Placental pericyte (primary cell): ENCODE data around the gene HIC2. TPM values are rescaled to one million over a fixed set of nuclear protein-coding genes. Genes with fewer than 3 reads are reported as not detected.

ENCODE experiments used
- small RNA-seq: library from RNA; depleted of rRNA; stranded (forward); fragments of <200 nt; gene quantifications from one replicate; pipeline ENCODE3, GENCODE V24; 2012; ENCODE audit warnings: low replicate concordance
- total RNA-seq: library from RNA; depleted of rRNA; stranded (reverse); fragments of >200 nt; gene quantifications from 2 replicates; pipeline ENCODE4 v1.2.3, GENCODE V29; 2012

Gene HIC2, protein sequence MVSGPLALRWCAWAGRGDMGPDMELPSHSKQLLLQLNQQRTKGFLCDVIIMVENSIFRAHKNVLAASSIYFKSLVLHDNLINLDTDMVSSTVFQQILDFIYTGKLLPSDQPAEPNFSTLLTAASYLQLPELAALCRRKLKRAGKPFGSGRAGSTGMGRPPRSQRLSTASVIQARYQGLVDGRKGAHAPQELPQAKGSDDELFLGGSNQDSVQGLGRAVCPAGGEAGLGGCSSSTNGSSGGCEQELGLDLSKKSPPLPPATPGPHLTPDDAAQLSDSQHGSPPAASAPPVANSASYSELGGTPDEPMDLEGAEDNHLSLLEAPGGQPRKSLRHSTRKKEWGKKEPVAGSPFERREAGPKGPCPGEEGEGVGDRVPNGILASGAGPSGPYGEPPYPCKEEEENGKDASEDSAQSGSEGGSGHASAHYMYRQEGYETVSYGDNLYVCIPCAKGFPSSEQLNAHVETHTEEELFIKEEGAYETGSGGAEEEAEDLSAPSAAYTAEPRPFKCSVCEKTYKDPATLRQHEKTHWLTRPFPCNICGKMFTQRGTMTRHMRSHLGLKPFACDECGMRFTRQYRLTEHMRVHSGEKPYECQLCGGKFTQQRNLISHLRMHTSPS
- total RNA-seq = 2.8 and 6.9 TPM in 2 replicates

DNA sequence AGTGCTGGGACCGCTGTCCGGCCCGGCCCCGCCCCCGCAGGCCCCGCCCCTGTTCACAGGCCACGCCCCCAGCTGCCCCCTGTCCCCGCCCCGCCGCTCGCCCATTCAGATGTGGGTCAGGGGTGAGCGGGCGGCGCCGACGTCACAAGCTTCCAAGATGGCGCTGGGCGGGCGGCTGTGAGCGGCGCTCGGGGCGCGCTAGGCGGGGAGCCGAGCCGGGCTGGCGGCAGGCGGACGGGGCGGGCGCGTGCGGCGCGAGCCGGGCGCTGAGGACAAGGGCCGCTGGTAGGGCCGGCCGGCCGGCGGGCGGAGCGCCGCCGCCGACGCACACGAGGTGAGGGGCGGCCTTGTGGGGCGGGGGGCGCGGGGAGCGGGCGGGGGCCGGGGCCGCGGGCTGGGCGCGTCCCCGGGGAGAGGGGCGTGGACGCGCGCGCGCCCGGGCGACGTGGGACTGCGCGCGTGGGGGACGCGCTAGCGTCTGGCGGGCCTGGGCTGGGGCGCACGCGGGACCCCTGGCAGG, at the start of gene HIC2:
HIC2 (plus strand) TSS at position 145 of the 520 bp plus-strand sequence. CDS start 25,461 bp downstream, outside the sequence.

DNA sequence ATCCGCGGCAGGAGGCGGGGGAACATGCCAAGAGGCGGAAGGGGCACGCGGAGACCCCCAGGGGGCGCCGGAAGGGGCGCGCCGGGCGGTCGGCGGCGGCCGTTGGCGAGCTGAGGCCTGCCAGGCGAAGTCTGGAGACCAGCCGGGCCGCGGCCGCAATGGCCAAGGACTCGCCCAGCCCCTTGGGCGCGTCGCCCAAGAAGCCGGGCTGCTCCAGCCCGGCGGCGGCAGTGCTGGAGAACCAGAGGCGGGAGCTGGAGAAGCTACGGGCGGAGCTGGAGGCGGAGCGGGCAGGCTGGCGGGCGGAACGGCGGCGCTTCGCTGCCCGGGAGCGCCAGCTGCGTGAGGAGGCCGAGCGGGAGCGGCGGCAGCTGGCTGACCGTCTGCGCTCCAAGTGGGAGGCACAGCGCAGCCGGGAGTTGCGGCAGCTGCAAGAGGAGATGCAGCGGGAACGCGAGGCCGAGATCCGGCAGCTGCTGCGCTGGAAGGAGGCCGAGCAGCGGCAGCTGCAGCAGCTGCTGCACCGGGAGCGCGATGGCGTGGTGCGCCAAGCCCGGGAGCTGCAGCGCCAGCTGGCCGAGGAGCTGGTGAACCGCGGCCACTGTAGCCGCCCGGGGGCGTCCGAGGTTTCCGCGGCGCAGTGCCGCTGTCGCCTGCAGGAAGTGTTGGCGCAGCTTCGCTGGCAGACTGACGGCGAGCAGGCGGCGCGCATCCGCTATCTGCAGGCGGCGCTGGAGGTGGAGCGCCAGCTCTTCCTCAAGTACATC, 33.3 kb upstream of the HIC2 start, which contains the start of gene RIMBP3B:
RIMBP3B (plus strand) TSS at position 51 of the 767 bp plus-strand sequence; CDS start at position 159, 108 bp downstream.

DNA sequence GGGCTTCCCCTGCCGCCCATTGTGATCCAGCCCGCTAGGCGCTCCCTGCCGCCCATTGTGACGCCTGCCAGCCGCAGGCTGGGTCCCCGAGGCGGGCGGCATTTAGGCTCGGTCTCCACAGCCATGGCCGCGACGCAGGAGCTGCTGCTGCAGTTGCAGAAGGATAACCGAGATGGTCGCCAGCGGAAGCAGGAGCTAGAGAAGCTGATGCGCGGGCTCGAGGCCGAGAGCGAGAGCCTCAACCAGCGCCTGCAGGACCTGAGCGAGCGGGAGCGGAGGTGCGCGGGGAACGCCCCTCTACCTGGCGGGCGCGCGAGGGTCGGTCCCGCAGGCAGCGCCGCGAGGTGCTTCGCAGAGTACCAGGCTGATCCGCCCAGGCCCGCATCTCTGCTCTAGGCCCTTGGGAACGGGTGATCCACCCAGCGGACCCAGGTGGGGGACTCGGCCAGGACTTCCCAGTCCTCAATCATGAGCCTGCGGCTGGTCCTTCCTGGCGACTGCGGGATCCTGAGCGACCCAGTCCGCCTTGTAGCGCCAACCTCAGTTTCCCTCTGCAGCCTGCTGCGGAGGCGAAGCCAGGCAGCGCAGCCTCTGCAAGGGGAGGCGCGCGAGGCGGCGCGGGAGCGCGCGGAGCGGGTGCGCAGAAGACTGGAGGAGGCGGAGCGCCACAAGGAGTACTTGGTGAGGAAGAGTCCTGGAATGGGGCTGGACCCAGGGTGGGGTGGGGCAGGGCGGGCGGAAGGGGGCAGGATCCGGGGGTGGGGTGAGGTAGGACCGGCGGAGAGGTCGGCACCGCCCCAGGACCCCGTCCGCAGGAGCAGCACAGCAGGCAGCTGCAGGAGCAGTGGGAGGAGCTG, 50.4 kb downstream of the HIC2 start, which contains the start of gene TMEM191C:
TMEM191C (plus strand) TSS at position 51 of the 857 bp plus-strand sequence; CDS start at position 124, 73 bp downstream.

Small RNA genes within 50 kb of the gene (small RNA-seq; reads per million reads assigned to genes)
- gene RF00492 = not detected
- gene RN7SKP63 = not detected

Other genes starting within 250 kb of the HIC2 start
- gene RIMBP3B, start 33.6 kb upstream of the HIC2 start, total RNA-seq = 0.29 TPM in 1 of 2 replicates, not detected in the other
- gene TMEM191C, start 50.0 kb downstream of the HIC2 start, total RNA-seq = 0.88 and 3.6 TPM in 2 replicates
- gene RIMBP3C, start 134.1 kb downstream of the HIC2 start, total RNA-seq = 0.22 and 0.43 TPM in 2 replicates
- 46.2 and 62.7 TPM in 2 replicates for gene UBE2L3, start 150.3 kb downstream of the HIC2 start, total RNA-seq
- gene YDJC, start 212.7 kb downstream of the HIC2 start, total RNA-seq = 21.0 and 44.0 TPM in 2 replicates
- gene CCDC116, start 215.4 kb downstream of the HIC2 start, total RNA-seq = 0.14 and 0.22 TPM in 2 replicates
- gene SDF2L1, start 224.9 kb downstream of the HIC2 start, total RNA-seq = 29.5 and 262 TPM in 2 replicates
- 41.8 and 44.8 TPM in 2 replicates for gene PPIL2, start 248.6 kb downstream of the HIC2 start, total RNA-seq